ENCODE measurements around the gene SHCBP1L.

- TF ChIP-seq CTCF (IDR thresholded peaks at IDR 0.05), result no peak
- TF ChIP-seq POLR2A (IDR thresholded peaks at IDR 0.05), result no peak
Measured at GRCh38 chr1:182897696-182898095, 55.3 kb downstream of the SHCBP1L start.

Data from uterus (tissue), 2 donors.